ENCODE measurements around the gene GPR31.

- TF ChIP-seq EZH2 (IDR thresholded peaks at IDR 0.05; ENCODE audit: insufficient read depth, low read length) (no peak), CTCF (IDR thresholded peaks at IDR 0.05; ENCODE audit: insufficient read depth, low read depth, low read length) (no peak)
Observed at GRCh38 chr6:167163476-167164011, 5.8 kb upstream of the GPR31 start.

All from astrocyte (in vitro differentiated cells and primary cell).